SU-DHL-6 (cell line): ENCODE results near the gene RPL10L.

ENCODE experiments used
- H2AFZ ChIP-seq: fragments of 200-600 bp; sonication (generic); 2 replicates; pipeline ENCODE4 v1.6.1; 2014; ENCODE audit warnings: low read depth, mild to moderate bottlenecking, moderate library complexity, mixed read lengths, antibody characterized with exemption, low read length; ENCODE audit not compliant: severe bottlenecking
- H3F3A ChIP-seq: fragments of 200-600 bp; shearing (Covaris generic); 2 replicates; pipeline ENCODE4 v1.6.0; 2016; ENCODE audit warnings: antibody characterized with exemption, mild to moderate bottlenecking; ENCODE audit not compliant: insufficient read depth
- H3K27ac ChIP-seq: fragments of 200-600 bp; sonication (generic); 2 replicates; pipeline ENCODE4 v1.5.1; 2016; ENCODE audit warnings: low read depth, mild to moderate bottlenecking, low read length, moderate library complexity, mixed read lengths
- H3K27me3 ChIP-seq: fragments of 200-600 bp; sonication (generic), shearing (Covaris generic); 2 replicates; pipeline ENCODE4 v1.6.0; 2014; ENCODE audit warnings: mild to moderate bottlenecking, low read length
- H3K36me3 ChIP-seq: fragments of 200-600 bp; sonication (generic); 2 replicates; pipeline ENCODE4 v1.6.1; 2014; ENCODE audit warnings: mild to moderate bottlenecking, low read length, mixed read lengths
- H3K4me2 ChIP-seq: fragments of 300-600, 200-600 bp; shearing (Covaris generic), sonication (generic); 2 replicates; pipeline ENCODE4 v1.6.0; 2014; ENCODE audit warnings: low read length, low read depth, mild to moderate bottlenecking; ENCODE audit not compliant: poor library complexity, severe bottlenecking
- H3K4me3 ChIP-seq: fragments of 200-600 bp; sonication (generic); 2 replicates; pipeline ENCODE4 v1.5.1; 2014; ENCODE audit warnings: antibody characterized with exemption, low read length, mild to moderate bottlenecking, mixed read lengths; ENCODE audit not compliant: insufficient read depth, poor library complexity, severe bottlenecking
- H3K79me2 ChIP-seq: fragments of 200-600 bp; sonication (generic); 2 replicates; pipeline ENCODE4 v1.6.1; 2014; ENCODE audit warnings: mild to moderate bottlenecking, low read length, moderate library complexity; ENCODE audit not compliant: insufficient read depth
- H3K9ac ChIP-seq: fragments of 200-600 bp; sonication (generic); 2 replicates; pipeline ENCODE4 v1.7.0; 2014; ENCODE audit warnings: mild to moderate bottlenecking, low read length
- H3K9me2 ChIP-seq: fragments of 200-600 bp; sonication (generic); replicated peaks from 2 replicates; pipeline ENCODE4 v1.6.1; 2014; ENCODE audit warnings: low read length; ENCODE audit not compliant: insufficient read depth
- H3K9me3 ChIP-seq: fragments of 200-600 bp; sonication (generic); 2 replicates; pipeline ENCODE4 v1.6.1; 2014; ENCODE audit warnings: low read length, mixed read lengths; ENCODE audit not compliant: insufficient read depth
- H4K20me1 ChIP-seq: fragments of 200-600 bp; sonication (generic); 2 replicates; pipeline ENCODE4 v1.6.1; 2014; ENCODE audit warnings: low read depth, mild to moderate bottlenecking, antibody characterized with exemption, low read length, moderate library complexity, mixed read lengths
- EZH2phosphoT487 ChIP-seq: fragments of 200-600 bp; sonication (generic), shearing (Covaris generic); conservative IDR thresholded peaks from 2 replicates; pipeline ENCODE4 v1.6.1; 2018; ENCODE audit warnings: mild to moderate bottlenecking, antibody characterized with exemption, low read length, moderate library complexity, mixed read lengths
- TF ChIP-seq, protein P1 (sequence below): fragments of 200-600 bp; sonication (generic); IDR thresholded peaks from one replicate; pipeline ENCODE4 v1.5.1; 2017; ENCODE audit warnings: antibody characterized with exemption, mild to moderate bottlenecking, low read length, moderate library complexity; ENCODE audit not compliant: insufficient read depth, poor library complexity, severe bottlenecking

Gene RPL10L

GRCh38 chr14:46672128-46672527 lies 20.5 kb upstream of the RPL10L start:
- H3K9me2 ChIP-seq: no peaks in the 10 kb centered on the region
- H3K27me3 ChIP-seq: no peaks in the 10 kb centered on the region
- no peaks in the 10 kb centered on the region for H3K36me3 ChIP-seq
- TF ChIP-seq, protein P1, sequence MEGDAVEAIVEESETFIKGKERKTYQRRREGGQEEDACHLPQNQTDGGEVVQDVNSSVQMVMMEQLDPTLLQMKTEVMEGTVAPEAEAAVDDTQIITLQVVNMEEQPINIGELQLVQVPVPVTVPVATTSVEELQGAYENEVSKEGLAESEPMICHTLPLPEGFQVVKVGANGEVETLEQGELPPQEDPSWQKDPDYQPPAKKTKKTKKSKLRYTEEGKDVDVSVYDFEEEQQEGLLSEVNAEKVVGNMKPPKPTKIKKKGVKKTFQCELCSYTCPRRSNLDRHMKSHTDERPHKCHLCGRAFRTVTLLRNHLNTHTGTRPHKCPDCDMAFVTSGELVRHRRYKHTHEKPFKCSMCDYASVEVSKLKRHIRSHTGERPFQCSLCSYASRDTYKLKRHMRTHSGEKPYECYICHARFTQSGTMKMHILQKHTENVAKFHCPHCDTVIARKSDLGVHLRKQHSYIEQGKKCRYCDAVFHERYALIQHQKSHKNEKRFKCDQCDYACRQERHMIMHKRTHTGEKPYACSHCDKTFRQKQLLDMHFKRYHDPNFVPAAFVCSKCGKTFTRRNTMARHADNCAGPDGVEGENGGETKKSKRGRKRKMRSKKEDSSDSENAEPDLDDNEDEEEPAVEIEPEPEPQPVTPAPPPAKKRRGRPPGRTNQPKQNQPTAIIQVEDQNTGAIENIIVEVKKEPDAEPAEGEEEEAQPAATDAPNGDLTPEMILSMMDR: no peak
- TF ChIP-seq EZH2phosphoT487: no peak
- H3K4me3 ChIP-seq: no peak overlapping the region
- H3K9me3 ChIP-seq: no peaks in the 10 kb centered on the region
- H3K27ac ChIP-seq: no peak overlapping the region
- H3K4me2 ChIP-seq: no peak overlapping the region
- no peak overlapping the region for H3K9ac ChIP-seq
- H3F3A ChIP-seq: no peaks in the 10 kb centered on the region
- no peaks in the 10 kb centered on the region for H3K79me2 ChIP-seq
- no peaks in the 10 kb centered on the region for H4K20me1 ChIP-seq
- no peak overlapping the region for H2AFZ ChIP-seq

DNA sequence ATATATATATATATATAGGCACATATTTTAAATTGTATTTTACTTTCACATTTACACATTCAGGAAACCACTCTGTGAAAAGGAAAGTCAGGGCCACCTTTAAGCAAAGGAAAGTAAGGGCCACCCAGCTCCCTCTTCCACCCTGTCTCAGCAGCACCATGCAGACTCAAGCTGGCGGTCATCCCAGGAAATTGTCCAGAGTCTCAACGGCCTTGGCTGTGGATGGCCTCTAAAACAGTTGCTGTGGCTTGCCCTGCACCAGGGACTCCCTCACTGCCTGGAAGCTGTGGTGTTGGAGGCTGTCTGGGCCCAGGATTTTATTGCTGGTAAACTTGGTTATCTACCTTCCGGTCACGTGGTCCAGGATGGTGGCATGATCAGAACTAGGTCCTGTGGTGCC lies 11.8 kb upstream of the RPL10L start:
- Histone ChIP-seq H3K4me3 (no peak overlapping the region), H3K27ac (no peak overlapping the region), H2AFZ (no peak overlapping the region), H3K9me2 (no peaks in the 10 kb centered on the region), H4K20me1 (no peaks in the 10 kb centered on the region), H3K27me3 (no peaks in the 10 kb centered on the region), H3K9ac (no peak overlapping the region), H3K79me2 (no peaks in the 10 kb centered on the region), H3K4me2 (no peak overlapping the region), H3K9me3 (no peaks in the 10 kb centered on the region), H3F3A (no peaks in the 10 kb centered on the region), H3K36me3 (no peaks in the 10 kb centered on the region)
- TF ChIP-seq, protein P1: no peak
- TF ChIP-seq EZH2phosphoT487: no peak

DNA sequence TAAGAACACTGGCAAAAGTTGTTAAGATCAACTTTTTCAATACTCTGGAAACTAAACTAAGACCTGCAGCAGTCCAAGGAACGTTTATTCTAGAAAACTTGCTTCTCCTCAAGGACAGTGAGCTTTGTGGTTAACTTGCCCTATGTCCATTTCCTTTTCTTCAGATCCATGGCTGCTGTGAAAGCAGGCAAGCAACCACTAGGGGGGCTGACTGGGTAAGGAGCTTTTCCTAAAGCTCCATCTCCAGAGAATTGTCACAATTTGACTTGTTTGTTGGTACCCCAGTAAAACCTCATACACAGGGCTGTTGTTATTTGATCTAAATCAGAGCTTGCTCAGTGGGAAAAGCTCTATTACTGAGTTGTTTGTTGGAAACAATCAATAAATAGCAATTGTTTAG lies 10.1 kb upstream of the RPL10L start:
- no peaks in the 10 kb centered on the region for H4K20me1 ChIP-seq
- H3K9me3 ChIP-seq: no peaks in the 10 kb centered on the region
- H3K9me2 ChIP-seq: no peaks in the 10 kb centered on the region
- no peak overlapping the region for H2AFZ ChIP-seq
- H3F3A ChIP-seq: no peaks in the 10 kb centered on the region
- H3K9ac ChIP-seq: no peak overlapping the region
- H3K4me2 ChIP-seq: no peak overlapping the region
- no peaks in the 10 kb centered on the region for H3K36me3 ChIP-seq
- H3K4me3 ChIP-seq: no peak overlapping the region
- TF ChIP-seq, protein P1: no peak
- TF ChIP-seq EZH2phosphoT487: no peak
- H3K79me2 ChIP-seq: no peaks in the 10 kb centered on the region
- no peak overlapping the region for H3K27ac ChIP-seq
- H3K27me3 ChIP-seq: no peaks in the 10 kb centered on the region
